Ectodermal cell (in vitro differentiated cells): Measurements from ENCODE around the gene ZC2HC1B. TPM values are rescaled to one million over a fixed set of nuclear protein-coding genes. Genes with fewer than 3 reads are reported as not detected.

Source experiments
- H3K27ac ChIP-seq: 2 replicates; pipeline ENCODE4 v1.7.0; 2013; ENCODE audit warnings: mild to moderate bottlenecking, low read depth, low read length; ENCODE audit not compliant: insufficient read depth, poor library complexity, severe bottlenecking
- H3K27me3 ChIP-seq: 2 replicates; pipeline ENCODE4 v1.7.0; 2013; ENCODE audit warnings: mild to moderate bottlenecking, low read length; ENCODE audit not compliant: insufficient read depth, control insufficient read depth, poor library complexity, severe bottlenecking
- H3K36me3 ChIP-seq: one replicate; pipeline ENCODE4 v1.7.0; 2013; ENCODE audit warnings: low read length; ENCODE audit not compliant: control insufficient read depth, insufficient read depth
- H3K4me1 ChIP-seq: one replicate; pipeline ENCODE4 v1.7.0; 2013; ENCODE audit warnings: low read length; ENCODE audit not compliant: control insufficient read depth, insufficient read depth
- H3K4me3 ChIP-seq: 2 replicates; pipeline ENCODE4 v1.7.0; 2013; ENCODE audit warnings: low read depth, low read length, control low read depth; ENCODE audit not compliant: insufficient read depth
- H3K9me3 ChIP-seq: 2 replicates; pipeline ENCODE4 v1.7.0; 2013; ENCODE audit warnings: mild to moderate bottlenecking, low read length, moderate library complexity; ENCODE audit not compliant: control insufficient read depth
- WGBS, 2 experiments: methylation state at CpG; one replicate each; pipeline ENCODE4 v1.1.7; 2013; ENCODE audit warnings: missing lambda C conversion rate in 2 of 2; 5-methylcytosine and 5-hydroxymethylcytosine counted together
- polyA plus RNA-seq, 4 experiments: library from polyadenylated mRNA; stranded (reverse); fragments of 50-300 nt; gene quantifications; one replicate each; pipeline ENCODE4 v1.2.3, GENCODE V29; 2013

ZC2HC1B gene
- polyA plus RNA-seq (2013, experiment 1 of 4) = not detected
- polyA plus RNA-seq (2013, experiment 2 of 4) = not detected
- not detected for polyA plus RNA-seq (2013, experiment 3 of 4)
- polyA plus RNA-seq (2013, experiment 4 of 4) = not detected

- 83 to 93% methylated on average over 1 of the region's 1 CpG for WGBS, 2 experiments
- H3K27ac ChIP-seq = no peak within 1 kb of the TSS
- no peaks in the 10 kb centered on the region for H3K9me3 ChIP-seq
- H3K4me1 ChIP-seq = no peaks in the 10 kb centered on the region
- peaks cover 26% of the 10 kb centered on the region for H3K36me3 ChIP-seq
- H3K27me3 ChIP-seq = no peaks in the 10 kb centered on the region
- no peak within 1 kb of the TSS for H3K4me3 ChIP-seq
These were observed at the start of gene ZC2HC1B for GRCh38 chr6:143864234-143864633. ZC2HC1B (plus strand) TSS chr6:143864474; CDS start chr6:143864540, 66 bp downstream.

DNA sequence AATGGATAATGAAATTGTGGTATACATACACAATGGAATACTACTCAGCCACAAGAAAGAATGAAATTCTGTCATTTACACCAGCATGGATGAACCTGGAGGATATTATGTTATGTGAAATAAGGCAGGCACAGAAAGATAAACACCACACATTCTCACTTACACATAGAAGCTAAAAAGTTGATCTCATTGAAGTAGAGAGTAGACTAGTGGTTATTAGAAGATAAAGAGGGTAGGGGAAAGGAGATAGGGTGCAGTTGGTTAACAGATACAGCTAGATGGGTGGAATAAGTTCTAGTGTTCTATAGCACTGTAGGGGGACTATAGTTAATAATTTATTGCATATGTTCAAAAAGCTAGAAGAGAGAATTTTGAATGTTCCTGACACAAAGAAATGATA, 46.7 kb upstream of the ZC2HC1B start:
- H3K9me3 ChIP-seq = no peaks in the 10 kb centered on the region
- no peak overlapping the region for H3K27ac ChIP-seq
- no peaks in the 10 kb centered on the region for H3K36me3 ChIP-seq
- H3K4me3 ChIP-seq = no peak overlapping the region
- no peaks in the 10 kb centered on the region for H3K4me1 ChIP-seq
- H3K27me3 ChIP-seq = no peaks in the 10 kb centered on the region

DNA sequence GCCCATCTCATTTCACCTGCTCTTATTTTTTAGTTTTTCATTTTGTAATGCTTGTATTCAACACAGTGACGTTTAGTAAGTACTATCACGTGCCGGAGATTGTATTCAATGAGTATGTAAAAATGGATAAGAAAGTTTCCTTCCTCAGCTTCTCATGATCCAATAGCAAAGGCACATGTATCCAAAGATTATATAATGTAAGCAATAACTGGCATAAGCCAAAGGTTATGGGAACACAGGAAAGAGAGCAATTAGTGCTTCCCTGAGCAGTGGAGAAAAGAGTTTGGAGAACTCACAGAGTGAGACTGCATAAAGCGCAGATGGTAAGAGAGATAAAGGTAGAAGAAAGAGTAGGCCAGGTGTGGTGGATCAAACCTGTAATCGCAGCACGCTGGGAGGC, 42.9 kb upstream of the ZC2HC1B start:
- Histone ChIP-seq H3K4me3 (no peak overlapping the region), H3K4me1 (no peaks in the 10 kb centered on the region), H3K9me3 (no peaks in the 10 kb centered on the region), H3K36me3 (no peaks in the 10 kb centered on the region), H3K27ac (no peak overlapping the region), H3K27me3 (no peaks in the 10 kb centered on the region)
- WGBS, 2 experiments = 91 to 94% methylated on average over 3 to 6 of the region's 6 CpGs

DNA sequence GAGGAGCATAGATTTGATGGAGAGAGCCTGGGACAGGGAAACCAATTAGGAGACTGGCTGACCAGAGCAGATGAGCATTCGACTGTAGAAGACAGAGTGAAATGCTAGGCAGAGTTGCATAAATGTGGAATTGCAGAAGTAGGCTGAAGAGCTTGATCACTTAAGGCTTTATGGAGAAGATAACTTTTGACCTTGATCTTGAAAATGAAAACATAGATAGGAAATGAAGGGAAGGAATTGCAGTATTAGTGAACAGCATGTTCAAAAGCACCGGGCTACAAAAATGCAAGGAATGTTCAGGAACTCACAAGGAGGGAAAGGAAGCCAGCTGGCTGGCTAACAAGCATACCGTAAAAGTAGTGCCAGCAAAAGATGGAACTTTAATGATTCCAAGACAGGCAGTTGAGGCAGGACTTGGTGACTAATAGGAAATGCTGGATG, 41.7 kb upstream of the ZC2HC1B start:
- WGBS, 2 experiments = 80 to 81% methylated on average over 3 of the region's 3 CpGs
- no peaks in the 10 kb centered on the region for H3K4me1 ChIP-seq
- H3K27me3 ChIP-seq = no peaks in the 10 kb centered on the region
- H3K36me3 ChIP-seq = no peaks in the 10 kb centered on the region
- H3K9me3 ChIP-seq = no peaks in the 10 kb centered on the region
- H3K4me3 ChIP-seq = no peak overlapping the region
- H3K27ac ChIP-seq = no peak overlapping the region

GRCh38 chr6:143823548-143823947, 40.7 kb upstream of the ZC2HC1B start:
- Histone ChIP-seq H3K4me3 (no peak overlapping the region), H3K27me3 (no peaks in the 10 kb centered on the region), H3K9me3 (no peaks in the 10 kb centered on the region), H3K4me1 (no peaks in the 10 kb centered on the region), H3K27ac (no peak overlapping the region), H3K36me3 (no peaks in the 10 kb centered on the region)
- WGBS, 2 experiments = 92 to 94% methylated on average over 6 of the region's 6 CpGs

DNA sequence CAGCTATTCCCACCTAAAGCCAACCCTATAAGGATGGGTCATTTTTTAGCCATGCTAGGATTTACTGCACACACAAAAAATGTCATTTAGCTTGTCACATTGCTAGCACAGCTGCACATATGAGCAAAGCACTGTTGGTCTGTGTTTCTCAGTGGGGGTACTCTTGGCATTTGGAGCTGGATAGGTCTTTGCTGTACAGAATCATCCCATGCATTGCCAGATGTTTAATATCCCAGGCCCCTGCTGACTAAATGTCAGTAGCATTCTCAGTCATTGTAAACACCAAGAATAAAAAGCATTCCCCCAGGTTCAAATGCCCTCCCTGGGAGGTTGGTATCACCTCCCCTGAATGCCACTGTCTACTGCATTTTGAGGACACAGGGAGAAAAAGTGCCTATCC, 35.7 kb upstream of the ZC2HC1B start:
- H3K4me3 ChIP-seq = no peak overlapping the region
- H3K27ac ChIP-seq = no peak overlapping the region
- no peaks in the 10 kb centered on the region for H3K27me3 ChIP-seq
- H3K4me1 ChIP-seq = no peaks in the 10 kb centered on the region
- H3K9me3 ChIP-seq = no peaks in the 10 kb centered on the region
- H3K36me3 ChIP-seq = no peaks in the 10 kb centered on the region

- Histone ChIP-seq H3K9me3 (no peaks in the 10 kb centered on the region), H3K36me3 (no peaks in the 10 kb centered on the region), H3K4me1 (no peaks in the 10 kb centered on the region), H3K4me3 (no peak overlapping the region), H3K27me3 (no peaks in the 10 kb centered on the region), H3K27ac (no peak overlapping the region)
- 97 to 98% methylated on average over 1 to 2 of the region's 2 CpGs for WGBS, 2 experiments
These were observed 28.1 kb upstream of the ZC2HC1B start for GRCh38 chr6:143836150-143836549.

DNA sequence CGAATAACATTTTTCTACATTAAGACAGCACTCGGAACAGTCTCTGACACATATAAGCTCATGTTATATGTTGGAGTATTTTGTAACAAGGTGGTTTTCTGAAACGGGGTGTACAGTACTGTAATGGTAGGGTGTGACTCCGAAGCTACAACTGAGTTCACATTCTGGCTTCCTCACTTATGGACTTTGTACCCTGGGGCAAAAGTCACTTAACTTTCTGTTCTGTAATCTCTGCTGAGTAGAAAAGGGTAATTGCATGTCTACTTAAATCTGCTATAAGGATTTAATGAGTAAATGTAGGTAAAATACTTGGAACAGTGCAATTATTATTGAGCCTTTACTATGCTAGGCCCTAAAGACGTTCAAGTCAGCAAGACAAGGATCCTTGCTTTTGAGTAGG, 25.9 kb upstream of the ZC2HC1B start:
- Histone ChIP-seq H3K9me3 (no peaks in the 10 kb centered on the region), H3K36me3 (no peaks in the 10 kb centered on the region), H3K4me1 (peaks cover 3% of the 10 kb centered on the region), H3K4me3 (no peak overlapping the region), H3K27me3 (no peaks in the 10 kb centered on the region), H3K27ac (no peak overlapping the region)
- WGBS, 2 experiments = 90 to 95% methylated on average over 3 to 4 of the region's 5 CpGs

DNA sequence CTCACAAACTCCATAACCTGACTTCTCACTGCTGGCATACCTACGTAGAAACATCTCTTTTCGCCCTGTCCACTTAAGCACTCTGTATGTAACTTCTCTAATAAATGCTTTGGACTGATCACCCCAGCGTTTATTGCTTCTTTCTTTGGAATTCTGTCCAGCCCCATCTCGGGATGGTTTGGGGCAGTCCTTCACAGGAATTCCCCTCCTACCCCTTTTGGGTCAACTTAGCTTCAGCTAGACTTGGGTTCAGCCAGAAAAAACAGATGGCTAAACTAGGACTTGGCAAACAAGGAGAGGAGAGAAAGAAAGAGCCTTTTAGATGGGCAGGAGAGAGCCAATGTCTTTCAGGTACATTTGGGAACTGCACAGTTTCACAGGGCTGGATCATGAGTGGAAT, 25.1 kb upstream of the ZC2HC1B start:
- 90 to 93% methylated on average over 4 of the region's 4 CpGs for WGBS, 2 experiments
- H3K36me3 ChIP-seq = no peaks in the 10 kb centered on the region
- H3K4me3 ChIP-seq = no peak overlapping the region
- H3K27ac ChIP-seq = no peak overlapping the region
- peaks cover 3% of the 10 kb centered on the region for H3K4me1 ChIP-seq
- H3K27me3 ChIP-seq = no peaks in the 10 kb centered on the region
- no peaks in the 10 kb centered on the region for H3K9me3 ChIP-seq

GRCh38 chr6:143840595-143841265, 23.5 kb upstream of the ZC2HC1B start:
- 93 to 95% methylated on average over 6 of the region's 6 CpGs for WGBS, 2 experiments
- Histone ChIP-seq H3K27me3 (no peaks in the 10 kb centered on the region), H3K4me1 (peaks cover 3% of the 10 kb centered on the region), H3K36me3 (peaks cover 2% of the 10 kb centered on the region), H3K9me3 (no peaks in the 10 kb centered on the region), H3K4me3 (no peak overlapping the region), H3K27ac (no peak overlapping the region)
